GM19372 (cell line): ENCODE results near the gene UBC.
"Not testable (repeated sequence)": the region's sequence is repeated elsewhere in the genome, so short reads cannot be mapped to it uniquely, and the experiment has no call there.

Source experiments
- ATAC-seq: cut with Tn5 transposase; IDR thresholded peaks from one replicate; pipeline ENCODE4 v1.9.1; 2021; ENCODE audit warnings: mild to moderate bottlenecking, low read depth, moderate library complexity; ENCODE audit not compliant: unreplicated experiment

The UBC gene

GRCh38 chr12:124893792-124894516, 20.5 kb downstream of the UBC start:
- no peak for ATAC-seq

GRCh38 chr12:124888260-124888659, 26.2 kb downstream of the UBC start:
- no peak for ATAC-seq

DNA sequence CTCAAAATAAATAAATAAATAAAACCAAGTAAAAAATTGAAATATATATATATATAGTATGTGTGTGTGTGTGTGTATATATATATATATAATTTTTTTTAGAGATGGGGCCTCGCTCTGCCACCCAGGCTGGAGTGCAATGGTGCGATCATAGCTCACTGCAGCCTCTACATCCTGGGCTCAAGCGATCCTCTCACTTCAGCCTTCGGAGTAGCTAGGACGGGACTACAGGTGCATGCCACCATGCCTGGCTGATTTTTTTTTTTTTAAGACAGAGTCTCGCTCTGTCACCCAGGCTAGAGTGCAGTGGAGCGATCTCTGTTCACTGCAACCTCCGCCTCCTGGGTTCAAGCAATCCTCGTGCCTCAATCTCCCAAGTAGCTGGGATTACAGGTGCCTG, 26.7 kb downstream of the UBC start:
- not testable (repeated sequence) for ATAC-seq

- ATAC-seq = peak; percentile 65
These were observed 29.6 kb downstream of the UBC start for GRCh38 chr12:124884587-124885438.

GRCh38 chr12:124883263-124884130, 31.0 kb downstream of the UBC start:
- no peak for ATAC-seq

- ATAC-seq = no peak
These were observed 33.3 kb downstream of the UBC start for GRCh38 chr12:124881123-124881522.

GRCh38 chr12:124880335-124880734, 34.1 kb downstream of the UBC start:
- ATAC-seq = not testable (repeated sequence)

DNA sequence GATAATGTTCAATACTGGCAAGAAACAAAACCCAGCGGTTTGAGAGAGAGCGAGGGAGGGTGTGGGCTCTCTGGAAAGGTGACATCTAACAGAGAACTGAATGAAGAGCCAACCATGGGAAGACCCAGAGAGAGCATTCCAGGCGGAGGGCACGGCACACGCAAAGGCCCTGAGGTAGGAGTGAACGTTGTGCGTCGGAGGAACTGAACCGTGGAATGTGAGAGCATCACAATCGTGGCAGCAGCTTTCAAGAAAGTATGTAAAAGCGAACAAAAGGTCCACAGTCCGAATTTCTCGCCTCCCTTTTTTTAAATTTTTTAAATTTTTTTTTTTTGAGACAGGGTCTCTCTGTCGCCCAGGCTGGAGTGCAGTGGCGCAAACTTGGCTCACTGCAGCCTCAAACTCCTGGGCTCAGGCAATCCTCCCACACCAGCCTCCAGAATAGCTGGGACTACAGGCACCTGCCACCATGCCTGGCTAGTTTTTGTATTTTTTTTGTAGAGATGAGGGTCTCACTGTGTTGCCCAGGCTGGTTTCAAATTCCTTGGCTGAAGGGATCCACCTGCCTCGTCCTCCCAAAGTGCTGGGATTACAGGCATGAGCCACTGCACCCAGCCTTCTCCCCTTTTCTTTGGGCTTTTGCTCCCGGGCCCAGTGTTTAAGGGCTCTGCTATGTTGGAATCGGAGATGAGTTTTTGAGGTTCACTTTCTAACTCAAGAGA, 35.5 kb downstream of the UBC start:
- no peak for ATAC-seq

DNA sequence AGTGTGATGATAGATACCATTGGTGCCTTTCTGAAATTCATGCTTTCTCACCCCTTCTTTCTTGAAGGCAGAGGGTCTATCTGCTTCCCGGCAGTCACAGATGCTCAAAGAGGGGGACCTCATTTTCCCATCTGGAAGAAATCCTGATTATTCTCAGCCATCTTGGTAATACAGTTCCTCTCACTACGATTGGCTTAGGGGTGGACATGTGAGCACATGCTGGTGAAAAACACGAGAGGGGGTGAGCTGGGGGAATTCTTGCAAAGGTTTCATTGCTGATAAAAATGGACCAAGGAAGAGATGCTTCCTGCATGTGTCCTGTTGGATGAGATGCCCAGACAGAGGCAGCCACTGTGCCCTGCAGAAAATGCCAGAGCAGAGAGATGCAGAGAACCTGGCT, 37.0 kb downstream of the UBC start:
- no peak for ATAC-seq

- ATAC-seq = no peak
These were observed 38.3 kb downstream of the UBC start for GRCh38 chr12:124876171-124876570.

DNA sequence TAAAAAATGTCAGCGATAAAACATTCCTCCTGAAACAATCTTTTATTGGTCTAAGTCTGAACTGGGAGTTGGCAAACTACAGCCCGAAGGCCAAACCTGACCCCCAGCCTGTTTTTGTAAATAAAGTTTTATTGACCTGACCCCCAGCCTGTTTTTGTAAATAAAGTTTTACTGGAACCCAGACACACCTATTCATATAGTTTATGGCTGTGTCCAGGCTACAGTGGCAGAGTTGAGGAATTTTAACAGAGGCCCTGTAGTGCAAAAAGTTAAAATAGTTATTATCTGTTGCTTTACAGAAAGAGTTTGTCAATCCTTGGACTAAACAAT, 38.7 kb downstream of the UBC start:
- ATAC-seq = no peak

- ATAC-seq = no peak
These were observed 39.3 kb downstream of the UBC start for GRCh38 chr12:124874988-124875802.

DNA sequence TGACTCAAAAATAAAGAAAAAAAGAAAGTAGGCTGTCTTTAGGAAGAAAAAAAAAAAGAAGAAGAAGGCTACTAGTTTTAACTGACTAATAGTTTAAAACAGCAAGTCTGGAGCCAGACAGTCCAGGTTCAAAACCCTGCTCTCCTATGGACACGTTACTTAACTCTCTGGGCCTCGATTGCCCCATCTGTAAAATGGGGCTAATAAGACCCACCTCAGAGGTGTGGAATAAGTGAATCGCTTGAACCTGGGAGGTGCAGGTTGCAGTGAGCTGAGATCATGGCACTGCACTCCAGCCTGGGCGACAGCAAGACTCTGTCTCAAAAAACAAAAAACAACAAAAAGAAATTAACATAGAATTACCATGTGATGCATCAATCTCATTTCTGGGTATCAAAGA, 40.3 kb downstream of the UBC start:
- ATAC-seq = no peak

- ATAC-seq = no peak
These were observed 42.3 kb downstream of the UBC start for GRCh38 chr12:124872068-124872719.

DNA sequence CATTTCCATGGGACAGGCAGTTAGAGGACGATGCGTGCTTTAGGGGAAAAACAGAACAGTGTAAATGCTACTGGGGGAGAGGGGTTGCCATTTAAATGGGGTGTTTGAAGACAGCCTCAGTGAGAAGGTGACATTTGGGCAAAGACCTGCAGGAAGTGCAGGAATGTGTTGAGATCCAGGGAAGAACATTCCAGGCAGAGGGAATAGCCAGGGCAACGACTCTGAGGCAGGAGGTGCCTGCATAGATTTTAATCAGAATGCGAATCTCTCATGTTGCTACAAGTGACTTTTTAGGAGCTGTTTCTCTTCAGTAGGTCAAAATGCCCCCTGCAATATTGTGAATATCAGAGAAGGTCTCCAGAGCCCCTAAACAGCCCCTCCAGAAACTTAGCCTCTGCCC, 43.2 kb downstream of the UBC start:
- ATAC-seq = no peak

- ATAC-seq = no peak
These were observed 43.9 kb downstream of the UBC start for GRCh38 chr12:124870515-124870914.

DNA sequence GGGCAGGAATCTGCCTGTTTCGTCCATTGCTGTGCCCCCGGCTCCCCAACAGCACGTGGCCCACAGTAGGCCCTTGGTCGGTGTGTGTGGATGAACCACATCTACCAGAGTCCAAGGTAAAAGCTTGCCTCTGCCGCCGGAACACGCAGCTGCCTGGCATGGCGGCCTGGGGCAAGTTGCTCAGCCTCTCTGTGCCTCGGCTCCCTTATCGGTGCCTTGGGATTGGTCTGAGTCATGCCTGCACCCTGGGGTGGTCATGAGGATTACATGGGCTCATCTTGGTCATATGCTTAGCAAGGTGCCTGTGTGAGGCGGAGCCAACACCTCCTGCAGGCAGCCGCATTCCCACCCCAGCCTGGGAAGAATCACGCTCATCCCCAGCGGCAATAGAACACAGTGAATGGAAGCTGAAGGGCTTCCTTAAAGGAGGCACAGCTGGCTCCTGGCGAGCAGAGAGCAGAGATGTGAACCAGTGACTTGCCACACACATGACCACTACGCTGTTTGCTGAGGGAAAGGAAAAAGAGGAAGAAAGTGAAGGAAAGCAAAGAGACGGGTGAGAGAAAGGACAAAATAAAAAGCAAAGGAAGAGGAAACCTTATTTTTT, 45.3 kb downstream of the UBC start:
- peak; percentile 62 for ATAC-seq

DNA sequence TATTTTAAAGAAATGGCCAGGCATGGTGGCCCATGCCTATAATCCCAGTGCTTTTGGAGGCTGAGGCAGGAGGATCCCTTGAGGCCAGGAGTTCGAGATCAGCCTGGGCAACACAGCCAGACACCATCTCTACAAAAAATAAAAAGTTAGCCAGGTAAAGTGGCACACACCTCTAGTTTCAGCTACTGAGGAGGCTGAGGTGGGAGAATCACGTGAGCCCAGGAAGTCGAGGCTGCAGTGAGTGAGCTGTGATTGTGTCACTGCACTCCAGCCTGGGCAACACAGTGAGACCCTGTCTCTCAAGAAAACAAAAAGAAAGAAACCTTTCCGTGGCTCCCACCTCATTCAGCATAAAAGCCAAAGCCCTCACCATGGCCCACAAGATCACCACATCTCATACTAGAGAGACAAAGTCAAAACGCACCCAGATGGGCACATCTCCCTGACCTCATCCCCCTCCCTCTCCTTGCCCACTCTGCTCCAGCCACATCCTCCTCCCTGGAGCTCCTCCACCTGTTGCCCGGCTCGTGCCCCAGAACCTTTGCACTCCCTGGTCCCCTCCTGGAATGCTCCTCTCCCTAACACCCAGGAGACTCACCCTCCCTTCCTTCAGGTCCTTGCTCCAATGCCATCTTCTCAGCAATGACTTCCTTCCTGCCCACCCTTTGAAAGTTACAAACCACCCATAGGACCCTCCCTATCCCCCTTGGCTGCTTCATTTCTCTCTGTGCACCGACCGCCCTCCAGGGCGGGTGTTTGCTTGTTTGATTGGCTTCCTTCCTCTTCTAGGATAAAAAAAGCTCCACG, 46.0 kb downstream of the UBC start:
- ATAC-seq = peak; percentile 5
